Gastrocnemius medialis (tissue), 4 donors: Measurements from ENCODE around the gene KANSL1. TPM values are rescaled to one million over a fixed set of nuclear protein-coding genes. Genes with fewer than 3 reads are reported as not detected.
A peak's percentile ranks its signal among the peaks of the same experiment; 100 is the strongest.

Source experiments
- ATAC-seq, 2 donors: fragments of 150-250 bp; one replicate each; pipeline ENCODE4 v1.9.1; 2016
- DNase-seq, 2 donors: peaks; one replicate each; pipeline ENCODE4 v3.0.0-alpha.2; 2019
- H3K27ac ChIP-seq, 4 donors: fragments of 200-600 bp; sonication (generic); 1 replicate in 1 of 4; 2 replicates in 3 of 4; pipeline ENCODE4 v1.5.1; 2016 to 2018; ENCODE audit warnings: mild to moderate bottlenecking in 2 of 4, moderate library complexity in 1 of 4
- H3K27me3 ChIP-seq, 3 donors: fragments of 200-600 bp; sonication (generic) in 2 of 3; 1 replicate in 1 of 3; 2 replicates in 2 of 3; pipeline versions ENCODE4 v1.5.1 to v1.6.0; 2016 to 2019; ENCODE audit warnings: mild to moderate bottlenecking in 1 of 3, moderate library complexity in 1 of 3
- H3K36me3 ChIP-seq, 2 donors: fragments of 200-600 bp; sonication (generic) in 1 of 2; one replicate each; pipeline ENCODE4 v1.5.1; 2017 to 2018
- H3K4me1 ChIP-seq, 2 donors: fragments of 200-600 bp; sonication (generic) in 1 of 2; one replicate each; pipeline ENCODE4 v1.5.1; 2016 to 2017; ENCODE audit warnings: mild to moderate bottlenecking in 2 of 2
- H3K4me3 ChIP-seq, 4 donors: fragments of 200-600 bp; sonication (generic) in 3 of 4; 1 replicate in 1 of 4; 2 replicates in 3 of 4; pipeline ENCODE4 v1.5.1; 2016 to 2019; ENCODE audit warnings: mild to moderate bottlenecking in 2 of 4
- H3K9me3 ChIP-seq, 3 donors: fragments of 200-600 bp; sonication (generic) in 2 of 3; 1 replicate in 1 of 3; 2 replicates in 2 of 3; pipeline ENCODE4 v1.5.1; 2016 to 2019
- POLR2A ChIP-seq, 2 donors: fragments of 450-650 bp; IDR thresholded peaks; one replicate each; pipeline ENCODE4 v1.6.1; 2017; ENCODE audit warnings: antibody characterized with exemption in 2 of 2, mild to moderate bottlenecking in 2 of 2, moderate library complexity in 2 of 2
- in situ Hi-C, 4 donors: fragments of 200-750 bp; cut with MboI; loops; one replicate each; pipeline versions ENCODE4 v1.15.0 to v1.8.0; 2017; ENCODE audit warnings: low sequenced_read_pairs in 4 of 4
- intact Hi-C: fragments of 100-400 bp; cut with DNase I; formaldehyde crosslinking; loops from one replicate; pipeline ENCODE4 v1.15.1; 2023; ENCODE audit warnings: low total_unique reads
- total RNA-seq, 4 donors: library from RNA; depleted of rRNA; stranded (reverse); fragments of >200 nt; gene quantifications; one replicate each; pipeline versions ENCODE4 v1.1.0 to v1.2.3, GENCODE V29; 2016
- TF ChIP-seq, protein P1 (sequence below), 5 experiments: fragments of 450-650 bp in 3 of 5; fragments of 200-600 bp in 2 of 5; sonication (generic) in 2 of 5; IDR thresholded peaks in 4 of 5; conservative IDR thresholded peaks in 1 of 5; 1 replicate in 4 of 5; 2 replicates in 1 of 5; pipeline ENCODE4 v1.5.1; 2016 to 2019; ENCODE audit warnings: antibody characterized with exemption in 5 of 5, mild to moderate bottlenecking in 3 of 5, moderate library complexity in 3 of 5

Gene KANSL1
- total RNA-seq, 4 donors from 2014 or later = 19.9 to 35.9 (median 31.2) TPM

DNA sequence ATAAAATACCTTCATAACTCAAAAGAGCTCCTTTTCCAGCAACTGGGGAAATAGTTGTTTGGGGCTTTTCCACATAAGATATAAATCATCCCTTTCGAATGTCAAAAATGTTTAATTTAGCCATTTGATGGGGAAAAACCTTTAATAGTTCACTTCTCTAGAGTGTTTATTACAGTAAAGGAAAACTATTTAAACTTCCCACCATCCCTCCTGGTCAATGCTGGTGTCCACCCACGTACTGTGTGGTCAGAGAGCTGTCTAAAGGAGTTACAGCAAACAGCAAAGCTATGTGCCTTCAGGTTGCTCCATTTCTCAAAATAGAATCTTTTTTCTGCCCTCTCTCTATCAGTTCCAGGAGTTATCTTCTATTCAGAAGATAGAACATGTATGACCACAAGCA lies 33.5 kb downstream of the KANSL1 start:
- DNase-seq (no peak), ATAC-seq (peak; percentile 75 to 92)
- intact Hi-C loops (loop anchor here (5.0 kb wide), 2 partner anchors 47 to 97 kb away; no protein-coding TSS in a partner anchor), in situ Hi-C loops (no loop called here)
- Histone ChIP-seq H3K4me3 (no peak overlapping the region), H3K27me3 (no peaks in the 10 kb centered on the region), H3K27ac (peak overlapping the region; percentile 32 to 50 (median 48)), H3K36me3 (no peaks in the 10 kb centered on the region), H3K4me1 (peaks cover 86 to 94% of the 10 kb centered on the region in 2 donors), H3K9me3 (no peaks in the 10 kb centered on the region)
- TF ChIP-seq, protein P1, sequence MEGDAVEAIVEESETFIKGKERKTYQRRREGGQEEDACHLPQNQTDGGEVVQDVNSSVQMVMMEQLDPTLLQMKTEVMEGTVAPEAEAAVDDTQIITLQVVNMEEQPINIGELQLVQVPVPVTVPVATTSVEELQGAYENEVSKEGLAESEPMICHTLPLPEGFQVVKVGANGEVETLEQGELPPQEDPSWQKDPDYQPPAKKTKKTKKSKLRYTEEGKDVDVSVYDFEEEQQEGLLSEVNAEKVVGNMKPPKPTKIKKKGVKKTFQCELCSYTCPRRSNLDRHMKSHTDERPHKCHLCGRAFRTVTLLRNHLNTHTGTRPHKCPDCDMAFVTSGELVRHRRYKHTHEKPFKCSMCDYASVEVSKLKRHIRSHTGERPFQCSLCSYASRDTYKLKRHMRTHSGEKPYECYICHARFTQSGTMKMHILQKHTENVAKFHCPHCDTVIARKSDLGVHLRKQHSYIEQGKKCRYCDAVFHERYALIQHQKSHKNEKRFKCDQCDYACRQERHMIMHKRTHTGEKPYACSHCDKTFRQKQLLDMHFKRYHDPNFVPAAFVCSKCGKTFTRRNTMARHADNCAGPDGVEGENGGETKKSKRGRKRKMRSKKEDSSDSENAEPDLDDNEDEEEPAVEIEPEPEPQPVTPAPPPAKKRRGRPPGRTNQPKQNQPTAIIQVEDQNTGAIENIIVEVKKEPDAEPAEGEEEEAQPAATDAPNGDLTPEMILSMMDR (IDR thresholded peaks at IDR 0.05 in 4 of 5, conservative IDR thresholded peaks at IDR 0.05 in 1 of 5) = no peak
- no peak for TF ChIP-seq POLR2A (IDR thresholded peaks at IDR 0.05)

DNA sequence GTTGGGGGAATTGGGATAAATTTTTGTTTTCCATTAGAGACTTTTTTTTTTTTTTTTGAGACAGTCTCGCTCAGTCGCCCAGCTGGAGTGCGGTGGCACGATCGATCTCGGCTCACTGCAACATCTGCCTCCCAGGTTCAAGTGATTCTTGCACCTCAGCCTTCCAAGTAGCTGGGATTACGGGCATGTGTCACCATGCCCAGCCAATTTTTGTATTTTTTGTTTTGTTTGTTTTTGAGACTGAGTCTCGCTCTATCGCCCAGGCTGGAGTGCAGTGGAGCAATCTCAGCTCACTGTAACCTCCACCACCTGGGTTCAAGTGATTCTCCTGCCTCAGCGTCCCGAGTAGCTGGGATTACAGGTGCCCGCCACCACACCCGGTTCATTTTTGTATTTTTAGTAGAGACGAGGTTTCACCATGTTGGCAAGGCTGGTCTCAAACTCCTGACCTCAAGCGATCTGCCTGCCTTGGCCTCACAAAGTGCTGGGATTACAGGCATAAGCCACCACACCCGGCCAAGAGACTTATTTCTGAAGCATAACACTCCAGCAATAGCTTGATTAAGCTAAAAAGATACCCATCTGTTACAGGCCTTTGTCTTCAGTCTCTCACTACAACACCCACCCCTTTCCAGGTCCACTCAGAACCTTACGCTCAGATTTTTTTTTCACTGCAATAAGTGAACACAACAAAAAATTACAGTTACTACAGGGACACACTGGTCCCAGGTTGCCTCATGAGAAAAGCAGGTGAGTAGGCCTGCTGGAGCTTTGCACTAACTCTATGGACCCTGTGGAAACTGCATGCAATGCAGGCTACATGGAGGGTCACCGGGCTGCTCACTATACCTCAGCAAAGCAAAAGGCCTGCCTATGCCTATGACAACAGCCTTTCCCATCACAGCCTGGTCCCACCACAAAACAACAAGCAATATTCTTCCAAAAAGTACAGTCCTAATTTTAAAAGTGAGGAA lies 34.6 kb downstream of the KANSL1 start:
- ATAC-seq (peak in 1 of 2 donors; percentile 28), DNase-seq (no peak)
- no peaks in the 10 kb centered on the region for H3K9me3 ChIP-seq
- H3K27me3 ChIP-seq = no peaks in the 10 kb centered on the region
- TF ChIP-seq POLR2A (IDR thresholded peaks at IDR 0.05) = no peak
- TF ChIP-seq, protein P1 (IDR thresholded peaks at IDR 0.05 in 4 of 5, conservative IDR thresholded peaks at IDR 0.05 in 1 of 5) = no peak
- intact Hi-C loops = no loop called here
- H3K4me1 ChIP-seq = peaks cover 86 to 95% of the 10 kb centered on the region in 2 donors
- in situ Hi-C loops = no loop called here
- H3K36me3 ChIP-seq = no peaks in the 10 kb centered on the region
- H3K27ac ChIP-seq = peak overlapping the region; percentile 32 to 50 (median 48)
- no peak overlapping the region for H3K4me3 ChIP-seq

DNA sequence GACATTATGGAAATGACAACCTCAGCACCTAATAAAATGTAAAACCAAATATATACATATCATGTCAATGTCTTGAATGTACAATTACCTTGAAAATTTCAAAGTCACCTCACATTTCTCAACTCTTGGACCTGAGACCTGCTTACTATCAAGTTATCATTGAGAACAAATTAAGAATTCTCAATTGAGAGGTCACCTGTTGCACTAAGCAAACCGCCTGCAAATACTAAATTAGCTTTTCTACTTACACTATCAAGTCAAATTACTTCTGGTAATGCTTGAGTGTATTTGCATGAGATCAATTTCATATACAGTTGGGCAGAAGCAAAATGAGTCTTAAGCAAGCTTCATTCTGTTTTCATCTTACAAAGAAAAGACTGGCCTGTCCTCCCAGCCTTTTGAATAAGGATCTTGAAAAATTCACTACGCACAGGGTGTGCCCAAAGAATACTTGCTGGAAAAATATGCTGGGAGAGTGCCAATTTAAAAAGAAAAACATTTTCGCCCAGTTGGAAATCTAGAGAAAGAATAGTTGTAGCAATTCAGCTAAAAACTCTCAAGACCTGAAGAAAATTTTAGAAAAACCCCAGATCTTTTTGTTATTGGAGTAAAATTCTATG lies 35.7 kb downstream of the KANSL1 start:
- intact Hi-C loops (no loop called here), in situ Hi-C loops (no loop called here)
- no peak overlapping the region for H3K4me3 ChIP-seq
- peaks cover 86 to 95% of the 10 kb centered on the region in 2 donors for H3K4me1 ChIP-seq
- DNase-seq = no peak
- ATAC-seq = no peak
- no peaks in the 10 kb centered on the region for H3K36me3 ChIP-seq
- H3K9me3 ChIP-seq = no peaks in the 10 kb centered on the region
- H3K27ac ChIP-seq = peak overlapping the region in 3 of 4 donors; percentile 14 to 50 (median 32)
- H3K27me3 ChIP-seq = no peaks in the 10 kb centered on the region
- TF ChIP-seq POLR2A (IDR thresholded peaks at IDR 0.05) = no peak
- TF ChIP-seq, protein P1 (IDR thresholded peaks at IDR 0.05 in 4 of 5, conservative IDR thresholded peaks at IDR 0.05 in 1 of 5) = no peak

DNA sequence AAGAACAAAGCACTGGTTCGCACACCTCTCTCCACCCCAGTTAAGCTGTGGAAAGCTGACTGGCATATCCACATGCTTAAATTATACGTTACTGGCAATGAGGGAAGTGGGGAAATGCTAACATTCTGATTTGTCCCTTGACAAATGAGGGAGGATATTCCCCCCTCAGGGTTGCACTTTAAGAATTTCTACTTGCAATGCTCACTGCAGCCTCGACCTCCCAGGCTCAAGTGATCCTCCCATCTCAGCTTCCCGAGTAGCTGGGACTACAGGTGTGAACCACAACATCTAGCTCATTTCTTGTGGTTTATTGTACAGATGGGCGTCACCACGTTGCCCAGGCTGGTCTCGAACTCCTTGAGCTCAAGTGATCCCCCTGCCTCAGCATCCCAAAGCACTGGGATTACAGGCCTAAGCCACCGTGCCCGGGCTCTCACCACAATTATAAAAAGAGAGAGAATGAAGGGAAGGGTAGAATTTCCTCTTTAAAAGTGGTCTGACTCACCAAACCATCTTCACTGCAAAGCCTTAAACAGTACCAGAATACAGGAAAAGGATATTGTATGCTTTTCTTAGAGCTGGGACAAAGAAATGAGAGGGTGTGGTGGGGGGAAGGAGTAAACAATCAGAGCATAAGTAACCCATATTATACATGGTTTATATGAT lies 38.9 kb downstream of the KANSL1 start:
- Histone ChIP-seq H3K27me3 (no peaks in the 10 kb centered on the region), H3K9me3 (no peaks in the 10 kb centered on the region), H3K27ac (peak overlapping the region in 2 of 4 donors; percentile 36 to 60), H3K36me3 (no peaks in the 10 kb centered on the region), H3K4me3 (no peak overlapping the region), H3K4me1 (peaks cover 90 to 92% of the 10 kb centered on the region in 2 donors)
- no peak for ATAC-seq
- in situ Hi-C loops (no loop called here), intact Hi-C loops (no loop called here)
- TF ChIP-seq, protein P1 (IDR thresholded peaks at IDR 0.05 in 4 of 5, conservative IDR thresholded peaks at IDR 0.05 in 1 of 5) = no peak
- no peak for TF ChIP-seq POLR2A (IDR thresholded peaks at IDR 0.05)
- DNase-seq = no peak
